ENCODE data around the gene ITM2C. TPM values are rescaled to one million over a fixed set of nuclear protein-coding genes. Genes with fewer than 3 reads are reported as not detected.

The ITM2C gene
- total and polyA plus RNA-seq, 2 experiments from 2014 or later = 241 to 367 TPM

DNA sequence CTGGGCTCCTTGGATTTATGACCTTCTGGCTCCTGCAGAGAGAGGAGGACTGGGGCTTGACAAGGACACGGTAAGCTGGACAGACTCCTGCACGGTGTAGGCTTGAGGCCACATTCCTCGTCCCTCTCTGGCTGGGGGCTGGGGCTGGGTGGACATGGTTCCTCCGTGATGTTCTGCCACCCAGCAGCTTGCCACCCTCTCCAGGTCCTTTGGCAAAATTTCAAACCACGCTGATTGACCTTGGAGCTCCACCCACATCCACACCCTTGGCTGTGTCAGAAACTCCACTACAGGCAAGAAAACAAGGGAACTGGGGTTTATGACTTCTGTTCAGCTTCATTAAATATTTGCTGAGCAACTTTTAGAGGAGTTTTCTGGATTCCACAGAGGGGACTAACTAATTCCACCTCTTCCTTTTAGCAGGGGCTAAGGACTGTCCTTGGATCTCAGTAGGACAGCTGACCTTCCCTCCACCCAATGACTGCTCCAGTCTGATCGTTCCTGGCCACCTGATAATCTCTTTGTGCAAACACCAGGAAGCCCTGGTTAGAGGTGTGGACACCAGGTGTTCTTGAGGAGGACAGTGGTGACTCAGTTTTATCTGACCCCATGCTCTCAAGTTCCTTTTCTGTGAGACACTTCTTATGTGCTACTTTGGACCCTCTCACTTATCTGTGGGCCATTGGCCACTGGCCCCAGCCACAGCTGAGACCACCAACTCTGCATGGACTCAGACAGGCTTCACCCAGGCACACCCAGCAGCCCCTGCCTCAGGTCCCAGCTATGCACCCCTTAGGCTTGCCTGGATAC is 31.0 kb downstream of the ITM2C start:
- H3F3A ChIP-seq (replicated peaks; ENCODE audit: low read depth) = no peaks in the 10 kb centered on the region
- no peaks in the 10 kb centered on the region for H4K20me1 ChIP-seq (replicated peaks; ENCODE audit: insufficient read depth)
- H3K27me3 Mint-ChIP-seq (ENCODE audit: insufficient read depth, low read depth, poor library complexity) = peaks cover 8% of the 10 kb centered on the region
- H3K27ac ChIP-seq (ENCODE audit: low read depth) = no peak overlapping the region
- TF ChIP-seq ZNF114 (CRISPR knock-in tag; IDR thresholded peaks at IDR 0.05) (no peak), ZNF462 (CRISPR knock-in tag; IDR thresholded peaks at IDR 0.05) (no peak), EZH2 (IDR thresholded peaks at IDR 0.05; ENCODE audit: low read depth, unreplicated experiment) (no peak), STAT1 (IDR thresholded peaks at IDR 0.05; ENCODE audit: unreplicated experiment) (no peak), JUNB (IDR thresholded peaks at IDR 0.05; ENCODE audit: unreplicated experiment) (no peak)
- H3K27me3 ChIP-seq (ENCODE audit: insufficient read depth) = no peaks in the 10 kb centered on the region
- no peaks in the 10 kb centered on the region; the same call in 2 of the 3 replicates for H3K36me3 Mint-ChIP-seq (ENCODE audit: low read depth)
- H3K36me3 ChIP-seq (ENCODE audit: insufficient read depth) = no peaks in the 10 kb centered on the region
- no peak overlapping the region for H3K27ac Mint-ChIP-seq
- H3K4me1 Mint-ChIP-seq = peaks cover 32% of the 10 kb centered on the region
- no peaks in the 10 kb centered on the region for H3K9me2 ChIP-seq (ENCODE audit: insufficient read depth)
- H3K9me3 Mint-ChIP-seq = no peaks in the 10 kb centered on the region; the same call in 2 of the 3 replicates
- no peak overlapping the region for H3K4me3 ChIP-seq
- no peak overlapping the region for H3K4me2 ChIP-seq
- no peaks in the 10 kb centered on the region for H3K79me2 ChIP-seq (replicated peaks; ENCODE audit: insufficient read depth)
- ATAC-seq (no peak), DNase-seq (ENCODE audit: low spot score) (no peak)
- no peak overlapping the region for H3K4me3 Mint-ChIP-seq
- H2AFZ ChIP-seq = no peak overlapping the region
- H3K4me1 ChIP-seq (ENCODE audit: insufficient read depth) = peaks cover 19% of the 10 kb centered on the region; the same call in 1 of the 2 replicates
